Nephron (organoid): ENCODE measurements around the gene NCAPH2.

Experiments used
- H3K27ac Mint-ChIP-seq, 3 experiments: 2 replicates each; pipeline ENCODE4 v1.8.0; 2020; ENCODE audit warnings: mixed read lengths in 3 of 3, mild to moderate bottlenecking in 2 of 3, moderate library complexity in 1 of 3
- H3K27me3 Mint-ChIP-seq: 2 replicates; pipeline ENCODE4 v1.8.0; 2021; ENCODE audit warnings: low read depth, mild to moderate bottlenecking, moderate library complexity, mixed read lengths
- H3K36me3 Mint-ChIP-seq: 2 replicates; pipeline ENCODE4 v1.8.0; 2020; ENCODE audit warnings: low read depth, mixed read lengths
- H3K4me1 Mint-ChIP-seq: 2 replicates; pipeline ENCODE4 v1.8.0; 2020; ENCODE audit warnings: mixed read lengths
- H3K4me3 Mint-ChIP-seq, 3 experiments: 2 replicates each; pipeline ENCODE4 v1.8.0; 2020; ENCODE audit warnings: mild to moderate bottlenecking in 3 of 3, mixed read lengths in 3 of 3, moderate library complexity in 2 of 3
- H3K9me3 Mint-ChIP-seq: 2 replicates; pipeline ENCODE4 v1.8.0; 2020; ENCODE audit warnings: mixed read lengths
- TF ChIP-seq, protein P1 (sequence below), 3 experiments: fragments of 200-600 bp; sonication (generic); IDR thresholded peaks; one replicate each; pipeline ENCODE4 v1.5.0; 2021; ENCODE audit warnings: antibody characterized with exemption in 3 of 3; ENCODE audit not compliant: unreplicated experiment in 3 of 3

NCAPH2 gene

GRCh38 chr22:50564289-50564688 lies 56.3 kb downstream of the NCAPH2 start:
- Mint-ChIP-seq H3K4me3 (peak overlapping the region; percentile 64 to 96 (median 94)), H3K36me3 (peaks cover 5% of the 10 kb centered on the region), H3K27ac (no peak overlapping the region), H3K4me1 (peaks cover 11% of the 10 kb centered on the region), H3K27me3 (peaks cover 23% of the 10 kb centered on the region), H3K9me3 (no peaks in the 10 kb centered on the region)
- TF ChIP-seq, protein P1, sequence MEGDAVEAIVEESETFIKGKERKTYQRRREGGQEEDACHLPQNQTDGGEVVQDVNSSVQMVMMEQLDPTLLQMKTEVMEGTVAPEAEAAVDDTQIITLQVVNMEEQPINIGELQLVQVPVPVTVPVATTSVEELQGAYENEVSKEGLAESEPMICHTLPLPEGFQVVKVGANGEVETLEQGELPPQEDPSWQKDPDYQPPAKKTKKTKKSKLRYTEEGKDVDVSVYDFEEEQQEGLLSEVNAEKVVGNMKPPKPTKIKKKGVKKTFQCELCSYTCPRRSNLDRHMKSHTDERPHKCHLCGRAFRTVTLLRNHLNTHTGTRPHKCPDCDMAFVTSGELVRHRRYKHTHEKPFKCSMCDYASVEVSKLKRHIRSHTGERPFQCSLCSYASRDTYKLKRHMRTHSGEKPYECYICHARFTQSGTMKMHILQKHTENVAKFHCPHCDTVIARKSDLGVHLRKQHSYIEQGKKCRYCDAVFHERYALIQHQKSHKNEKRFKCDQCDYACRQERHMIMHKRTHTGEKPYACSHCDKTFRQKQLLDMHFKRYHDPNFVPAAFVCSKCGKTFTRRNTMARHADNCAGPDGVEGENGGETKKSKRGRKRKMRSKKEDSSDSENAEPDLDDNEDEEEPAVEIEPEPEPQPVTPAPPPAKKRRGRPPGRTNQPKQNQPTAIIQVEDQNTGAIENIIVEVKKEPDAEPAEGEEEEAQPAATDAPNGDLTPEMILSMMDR (IDR thresholded peaks at IDR 0.05; ENCODE audit: unreplicated experiment in 3 of 3): no peak

DNA sequence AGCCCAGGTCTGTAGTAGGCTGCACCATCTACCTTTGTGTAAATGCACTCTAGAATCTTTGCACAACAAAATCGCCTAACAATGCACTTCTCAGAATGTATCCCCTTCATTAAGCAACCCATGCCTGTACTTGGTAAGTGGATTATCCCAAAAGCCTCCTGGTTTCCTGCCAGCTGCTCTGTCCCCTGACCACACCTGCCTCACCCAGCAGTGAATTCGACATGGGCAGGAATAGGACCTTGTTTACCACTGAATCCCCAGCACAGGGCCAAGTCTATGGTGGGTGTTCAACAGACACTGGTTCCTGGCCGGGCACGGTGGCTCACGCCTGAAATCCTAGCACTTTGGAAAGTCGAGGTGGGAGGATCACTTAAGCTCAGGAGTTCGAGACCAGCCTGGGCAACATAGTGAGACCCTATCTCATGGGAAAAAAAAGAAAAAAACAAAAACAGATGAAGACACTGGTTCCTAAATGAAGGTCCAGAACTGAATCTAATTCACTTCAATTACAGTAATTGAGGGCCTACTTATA lies 59.8 kb downstream of the NCAPH2 start:
- H3K9me3 Mint-ChIP-seq: no peaks in the 10 kb centered on the region
- TF ChIP-seq, protein P1 (IDR thresholded peaks at IDR 0.05; ENCODE audit: unreplicated experiment in 3 of 3): no peak
- no peaks in the 10 kb centered on the region for H3K27me3 Mint-ChIP-seq
- H3K27ac Mint-ChIP-seq: no peak overlapping the region
- no peak overlapping the region for H3K4me3 Mint-ChIP-seq
- H3K4me1 Mint-ChIP-seq: peaks cover 11% of the 10 kb centered on the region
- peaks cover 17% of the 10 kb centered on the region for H3K36me3 Mint-ChIP-seq

DNA sequence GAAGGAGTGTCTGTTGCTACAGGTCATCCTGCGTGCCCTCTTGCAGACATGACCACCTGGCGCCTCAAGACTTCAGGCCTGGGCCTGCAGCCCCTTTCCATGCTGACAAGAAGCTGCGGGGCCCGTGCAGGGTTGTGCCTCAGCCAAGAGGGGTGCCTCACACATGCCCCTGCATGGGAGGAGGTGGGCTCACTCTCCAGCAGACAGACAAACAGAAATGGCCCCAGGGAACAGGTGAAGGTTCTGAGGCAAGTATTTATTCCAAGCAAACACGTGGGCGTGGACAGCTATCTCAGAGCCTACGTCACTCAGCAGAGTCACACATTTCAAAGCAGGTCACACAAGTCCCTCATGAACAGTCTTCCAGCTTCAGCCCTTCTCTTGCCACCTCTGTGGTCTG lies 60.6 kb downstream of the NCAPH2 start:
- no peak overlapping the region for H3K27ac Mint-ChIP-seq
- H3K27me3 Mint-ChIP-seq: no peaks in the 10 kb centered on the region
- H3K36me3 Mint-ChIP-seq: peaks cover 17% of the 10 kb centered on the region
- H3K9me3 Mint-ChIP-seq: no peaks in the 10 kb centered on the region
- TF ChIP-seq, protein P1 (IDR thresholded peaks at IDR 0.05; ENCODE audit: unreplicated experiment in 3 of 3): no peak
- H3K4me1 Mint-ChIP-seq: peaks cover 3% of the 10 kb centered on the region
- H3K4me3 Mint-ChIP-seq: no peak overlapping the region

- TF ChIP-seq, protein P1 (IDR thresholded peaks at IDR 0.05; ENCODE audit: unreplicated experiment in 3 of 3): no peak
- Mint-ChIP-seq H3K27me3 (no peaks in the 10 kb centered on the region), H3K27ac (no peak overlapping the region), H3K4me3 (no peak overlapping the region), H3K9me3 (no peaks in the 10 kb centered on the region), H3K36me3 (peaks cover 17% of the 10 kb centered on the region), H3K4me1 (no peaks in the 10 kb centered on the region)
Measured at GRCh38 chr22:50569041-50569459, 61.0 kb downstream of the NCAPH2 start.

GRCh38 chr22:50569896-50570535 lies 62.0 kb downstream of the NCAPH2 start:
- Mint-ChIP-seq H3K4me3 (no peak overlapping the region), H3K36me3 (peaks cover 17% of the 10 kb centered on the region), H3K4me1 (no peaks in the 10 kb centered on the region), H3K9me3 (no peaks in the 10 kb centered on the region), H3K27me3 (no peaks in the 10 kb centered on the region), H3K27ac (no peak overlapping the region)
- TF ChIP-seq, protein P1 (IDR thresholded peaks at IDR 0.05; ENCODE audit: unreplicated experiment in 3 of 3): no peak

DNA sequence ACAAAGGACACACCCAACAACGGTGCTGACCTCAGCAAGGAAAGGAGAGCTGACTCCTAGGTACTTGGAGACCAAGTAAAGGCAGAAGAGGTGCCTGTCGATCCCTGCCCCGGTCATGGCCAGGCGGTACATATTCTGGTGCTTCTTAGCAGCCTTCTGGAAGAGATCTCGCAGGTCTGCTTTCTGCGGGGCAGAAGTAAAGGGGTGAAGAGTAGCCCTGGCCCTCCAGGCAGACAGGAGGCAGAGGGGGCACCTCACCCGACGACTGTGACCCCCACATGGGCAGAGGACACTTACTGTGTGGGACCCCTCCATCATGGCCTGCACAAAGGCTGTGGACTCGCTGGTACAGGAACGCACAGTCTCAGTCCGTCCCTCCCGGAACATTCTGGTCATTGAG lies 62.8 kb downstream of the NCAPH2 start:
- H3K27ac Mint-ChIP-seq: no peak overlapping the region
- no peak overlapping the region for H3K4me3 Mint-ChIP-seq
- peaks cover 18% of the 10 kb centered on the region for H3K36me3 Mint-ChIP-seq
- H3K27me3 Mint-ChIP-seq: no peaks in the 10 kb centered on the region
- H3K9me3 Mint-ChIP-seq: no peaks in the 10 kb centered on the region
- no peaks in the 10 kb centered on the region for H3K4me1 Mint-ChIP-seq
- TF ChIP-seq, protein P1 (IDR thresholded peaks at IDR 0.05; ENCODE audit: unreplicated experiment in 3 of 3): no peak
